OCI-LY1 (cell line): ENCODE measurements around the gene CACFD1.

Experiments
- EZH2 ChIP-seq: fragments of 200-600 bp; sonication (generic), shearing (Covaris generic); IDR thresholded peaks from 2 replicates; pipeline ENCODE4 v1.8.0; 2017; ENCODE audit warnings: borderline replicate concordance, mixed run types, mild to moderate bottlenecking, antibody characterized with exemption, low read length, moderate library complexity, mixed read lengths
- TF ChIP-seq, protein P1 (sequence below): fragments of 200-600 bp; sonication (generic), shearing (Covaris generic); IDR thresholded peaks from 2 replicates; pipeline ENCODE4 v1.5.1; 2017; ENCODE audit warnings: mild to moderate bottlenecking, antibody characterized with exemption, low read length, moderate library complexity, mixed read lengths

DNA sequence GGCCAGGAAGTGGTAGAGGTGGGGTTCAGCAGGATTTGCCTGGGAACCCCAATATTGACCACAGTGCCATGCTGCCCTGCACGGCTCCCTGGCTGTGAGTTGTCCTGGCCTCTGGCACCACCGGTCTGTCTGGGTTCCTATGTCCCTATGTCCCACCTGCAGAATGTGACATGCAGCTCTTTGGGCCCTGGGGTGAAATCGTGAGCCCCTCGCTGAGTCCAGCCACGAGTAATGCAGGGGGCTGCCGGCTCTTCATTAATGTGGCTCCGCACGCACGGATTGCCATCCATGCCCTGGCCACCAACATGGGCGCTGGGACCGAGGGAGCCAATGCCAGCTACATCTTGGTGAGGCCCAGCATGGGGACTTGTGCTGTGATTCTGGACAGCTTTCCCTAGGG is 2.0 kb upstream of the CACFD1 start:
- TF ChIP-seq, protein P1, sequence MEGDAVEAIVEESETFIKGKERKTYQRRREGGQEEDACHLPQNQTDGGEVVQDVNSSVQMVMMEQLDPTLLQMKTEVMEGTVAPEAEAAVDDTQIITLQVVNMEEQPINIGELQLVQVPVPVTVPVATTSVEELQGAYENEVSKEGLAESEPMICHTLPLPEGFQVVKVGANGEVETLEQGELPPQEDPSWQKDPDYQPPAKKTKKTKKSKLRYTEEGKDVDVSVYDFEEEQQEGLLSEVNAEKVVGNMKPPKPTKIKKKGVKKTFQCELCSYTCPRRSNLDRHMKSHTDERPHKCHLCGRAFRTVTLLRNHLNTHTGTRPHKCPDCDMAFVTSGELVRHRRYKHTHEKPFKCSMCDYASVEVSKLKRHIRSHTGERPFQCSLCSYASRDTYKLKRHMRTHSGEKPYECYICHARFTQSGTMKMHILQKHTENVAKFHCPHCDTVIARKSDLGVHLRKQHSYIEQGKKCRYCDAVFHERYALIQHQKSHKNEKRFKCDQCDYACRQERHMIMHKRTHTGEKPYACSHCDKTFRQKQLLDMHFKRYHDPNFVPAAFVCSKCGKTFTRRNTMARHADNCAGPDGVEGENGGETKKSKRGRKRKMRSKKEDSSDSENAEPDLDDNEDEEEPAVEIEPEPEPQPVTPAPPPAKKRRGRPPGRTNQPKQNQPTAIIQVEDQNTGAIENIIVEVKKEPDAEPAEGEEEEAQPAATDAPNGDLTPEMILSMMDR, result no peak
- no peak for TF ChIP-seq EZH2
